ENCODE measurements around the gene C16orf82. TPM values are rescaled to one million over a fixed set of nuclear protein-coding genes. Genes with fewer than 3 reads are reported as not detected.

The C16orf82 gene
- total RNA-seq, 3 donors from 2014 or later: not detected

Other genes with a start within 250 kb of the C16orf82 start
- gene KDM8, start 136.6 kb downstream of the C16orf82 start, total RNA-seq: 10 to 100 TPM in 1 of 3 donors, 1 to 10 TPM in 2; 8.8 to 10.7 (median 8.9) TPM
- gene NSMCE1, start 201.8 kb downstream of the C16orf82 start, total RNA-seq: 100 to 1,000 TPM; 109 to 111 (median 111) TPM
- 100 to 1,000 TPM; 110 to 143 (median 140) TPM for gene IL4R, start 247.0 kb downstream of the C16orf82 start, total RNA-seq